Panc1 (cell line): ENCODE results near the gene B4GALT3. TPM values are rescaled to one million over a fixed set of nuclear protein-coding genes. Genes with fewer than 3 reads are reported as not detected.

ENCODE experiments used
- ATAC-seq: fragments of 200-7000 bp; cut with Tn5 transposase; 2 replicates; pipeline ENCODE4 v1.9.1; 2020; ENCODE audit warnings: mild to moderate bottlenecking, moderate library complexity
- BruUV-seq: library from RNA; stranded (reverse); fragments of 400-500 nt; replicated peaks from 2 replicates; lab custom pipeline; 2021; lab: Mats Ljungman, UMichigan
- CTCF ChIA-PET: fragments of 300-600 bp; sonication (Branson Sonifier 250); formaldehyde crosslinking; loops from one replicate; lab custom pipeline; 2022; ENCODE audit warnings: antibody characterized with exemption; lab: Charles Lee
- POLR2A ChIA-PET: fragments of 300-600 bp; sonication (Branson Sonifier 250); formaldehyde crosslinking; loops from one replicate; lab custom pipeline; 2022; ENCODE audit warnings: antibody characterized with exemption; lab: Charles Lee
- DNase-seq: peaks from one replicate; pipeline ENCODE4 v3.0.0-alpha.2; 2010; ENCODE audit warnings: low read depth, low spot score
- H3K27ac ChIP-seq: 2 replicates; pipeline ENCODE4 v1.5.1; 2011; ENCODE audit warnings: mild to moderate bottlenecking, low read length, inconsistent platforms
- H3K27me3 ChIP-seq: fragments of 200-500 bp; sonication (Bioruptor generic); 2 replicates; pipeline ENCODE4 v1.6.0; 2014; ENCODE audit warnings: low read length, inconsistent platforms; ENCODE audit not compliant: control insufficient read depth, insufficient read depth
- H3K36me3 ChIP-seq: fragments of 200-500 bp; sonication (Bioruptor generic); 2 replicates; pipeline ENCODE4 v1.5.1; 2014; ENCODE audit warnings: inconsistent platforms, mild to moderate bottlenecking, low read length, moderate library complexity; ENCODE audit not compliant: control insufficient read depth, insufficient read depth
- H3K4me1 ChIP-seq: 2 replicates; pipeline ENCODE4 v1.5.1; 2011; ENCODE audit warnings: inconsistent platforms, mild to moderate bottlenecking, low read length, moderate library complexity; ENCODE audit not compliant: control insufficient read depth, insufficient read depth
- H3K4me3 ChIP-seq, 2 experiments: 2 replicates each; pipeline ENCODE4 v1.5.1; 2011 to 2012; ENCODE audit warnings: low read depth in 2 of 2, low read length in 2 of 2, mild to moderate bottlenecking in 2 of 2, inconsistent platforms in 1 of 2, moderate library complexity in 1 of 2
- H3K9me3 ChIP-seq: fragments of 200-500 bp; sonication (Bioruptor generic); 2 replicates; pipeline ENCODE4 v1.5.1; 2014; ENCODE audit warnings: low read depth, mild to moderate bottlenecking, inconsistent platforms, low read length, moderate library complexity; ENCODE audit not compliant: control insufficient read depth, insufficient read depth
- CTCF ChIP-seq: fragments of 450-650 bp; IDR thresholded peaks from 2 replicates; pipeline ENCODE4 v1.5.1; 2017; ENCODE audit warnings: mild to moderate bottlenecking
- POLR2AphosphoS5 ChIP-seq: IDR thresholded peaks from 2 replicates; pipeline ENCODE4 v1.6.1; 2012; ENCODE audit warnings: mild to moderate bottlenecking, low read depth, low read length, moderate library complexity
- REST ChIP-seq, 2 experiments: IDR thresholded peaks; 2 replicates each; pipeline ENCODE4 v1.6.1; 2011 to 2012; ENCODE audit warnings: low read depth in 2 of 2, control low read depth in 1 of 2, low read length in 1 of 2, mild to moderate bottlenecking in 1 of 2, moderate library complexity in 1 of 2; ENCODE audit not compliant: insufficient read depth in 1 of 2
- SIN3A ChIP-seq: IDR thresholded peaks from 2 replicates; pipeline ENCODE4 v1.6.1; 2012; ENCODE audit warnings: low read depth, mild to moderate bottlenecking, low read length, moderate library complexity, borderline replicate concordance; ENCODE audit not compliant: insufficient read depth
- TCF7L2 ChIP-seq: IDR thresholded peaks from 2 replicates; pipeline ENCODE4 v1.6.1; 2011; ENCODE audit warnings: mild to moderate bottlenecking, low read depth, low read length, inconsistent platforms
- in situ Hi-C: cut with HindIII; loops from 2 replicates; pipeline ENCODE4 v1.10.0; 2016; ENCODE audit warnings: low sequenced_read_pairs, low pct_unique_long_range_greater_than_20kb
- intact Hi-C: fragments of 100-400 bp; cut with micrococcal nuclease; formaldehyde crosslinking; loops from one replicate; pipeline ENCODE4 v1.10.0; 2022; ENCODE audit not compliant: unreplicated experiment
- total RNA-seq: library from RNA; stranded (reverse); gene quantifications from one replicate; pipeline ENCODE4 v1.2.1, GENCODE V29; 2021; ENCODE audit not compliant: unreplicated experiment

The B4GALT3 gene
- total RNA-seq, 1 experiment from 2014 or later: 28.6 TPM

- Histone ChIP-seq H3K27me3 (no peaks in the 10 kb centered on the region), H3K9me3 (no peaks in the 10 kb centered on the region), H3K27ac (no peak overlapping the region), H3K4me3 (no peak overlapping the region), H3K36me3 (no peaks in the 10 kb centered on the region), H3K4me1 (peaks cover 9% of the 10 kb centered on the region)
- POLR2A ChIA-PET: no interaction called here
- peak; percentile 41; the same call in 1 of the 2 replicates for ATAC-seq
- TF ChIP-seq POLR2AphosphoS5 (no peak), SIN3A (no peak), REST (IDR thresholded peaks at IDR 0.05; ENCODE audit: insufficient read depth in 1 of 2, low read depth in 2 of 2, low read length in 1 of 2) (no peak), TCF7L2 (no peak), CTCF (no peak; the same call in 1 of the 2 replicates)
- DNase-seq: no peak
- in situ Hi-C loops (no loop called here), intact Hi-C loops (loop anchor here (5.0 kb wide), 1 partner anchor 179 kb away; no protein-coding TSS in a partner anchor)
- CTCF ChIA-PET: interaction anchor here (0.7 to 1.1 kb wide), 3 partner anchors 181 to 211 kb away, joined by 3 to 8 read pairs (median 3); no protein-coding TSS in a partner anchor
- no TSS peak for BruUV-seq
Observed at GRCh38 chr1:161193561-161194235, 16.4 kb upstream of the B4GALT3 start.

- no TSS peak for BruUV-seq
- no peak overlapping the region for H3K27ac ChIP-seq
- ChIA-PET CTCF (interaction anchor here (0.7 to 1.2 kb wide), 5 partner anchors 33 to 212 kb away, joined by 3 to 8 read pairs (median 3); partner anchors contain the start of gene TOMM40L), POLR2A (no interaction called here)
- ATAC-seq (peak; percentile 86), DNase-seq (no peak)
- no peaks in the 10 kb centered on the region for H3K36me3 ChIP-seq
- H3K27me3 ChIP-seq: no peaks in the 10 kb centered on the region
- H3K4me3 ChIP-seq: no peak overlapping the region
- in situ Hi-C loops: no loop called here
- TF ChIP-seq REST (IDR thresholded peaks at IDR 0.05; ENCODE audit: insufficient read depth in 1 of 2, low read depth in 2 of 2, low read length in 1 of 2) (no peak), CTCF (peak; percentile 96)
- no peaks in the 10 kb centered on the region for H3K9me3 ChIP-seq
- intact Hi-C loops: loop anchor here (5.0 kb wide), 1 partner anchor 180 kb away; no protein-coding TSS in a partner anchor
- H3K4me1 ChIP-seq: no peaks in the 10 kb centered on the region
Observed at GRCh38 chr1:161192476-161193465, 15.5 kb upstream of the B4GALT3 start.
